ENCODE data around the gene PACS2. TPM values are rescaled to one million over a fixed set of nuclear protein-coding genes. Genes with fewer than 3 reads are reported as not detected.
A peak's percentile ranks its signal among the peaks of the same experiment; 100 is the strongest.

Gene PACS2
- total and polyA plus RNA-seq, 2 donors (not counting 1 experiment from before 2014, with no cell fraction given): 65.6 to 70.7 TPM

DNA sequence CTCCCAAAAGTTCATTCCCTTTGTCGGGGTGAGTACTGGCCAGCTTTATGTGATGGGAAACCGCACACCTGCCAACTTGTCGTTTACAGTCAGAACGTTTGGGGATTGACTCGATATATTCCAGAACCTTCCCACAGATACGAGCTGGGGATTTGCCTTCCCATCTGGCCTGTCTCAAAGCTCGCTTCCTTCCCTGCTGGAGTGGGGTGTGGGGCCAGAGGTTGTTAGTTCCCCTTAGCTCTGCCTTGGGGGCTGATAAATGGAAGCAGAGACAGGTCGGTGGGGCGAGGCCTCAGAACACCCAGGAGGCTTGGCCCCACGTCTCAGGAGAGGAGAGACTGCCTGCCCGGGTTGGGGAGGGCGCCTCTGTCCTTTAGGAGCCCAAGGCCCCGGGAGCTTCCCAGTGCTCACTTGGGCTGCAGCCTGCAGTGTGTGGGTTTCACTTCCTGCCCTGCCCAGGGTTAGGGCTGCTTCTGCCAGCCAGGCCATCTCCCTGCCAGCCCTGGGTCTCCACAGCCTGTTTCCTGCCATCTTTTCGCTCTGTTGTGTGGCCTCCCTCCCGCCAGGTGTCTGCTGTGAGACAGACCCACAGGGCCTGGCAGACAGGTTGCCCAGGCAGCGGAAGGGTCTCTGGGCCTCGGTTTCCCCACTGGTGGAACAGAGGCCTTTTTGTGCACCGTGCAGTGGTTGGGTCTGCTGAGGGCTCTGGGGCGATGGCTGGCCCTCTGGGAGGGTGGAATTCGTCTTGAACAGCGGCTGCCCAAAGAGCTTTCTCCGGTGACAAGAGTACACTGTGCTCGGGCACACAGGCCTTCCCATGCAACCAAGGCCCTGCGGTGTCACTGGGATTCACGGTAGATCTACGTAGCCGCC, 75.7 kb downstream of the PACS2 start:
- no peaks in the 10 kb centered on the region for H3K79me2 ChIP-seq (ENCODE audit: control insufficient read depth, insufficient read depth, low read length)
- ATAC-seq (ENCODE audit: low read depth): peak; percentile 61
- H3K4me3 ChIP-seq (ENCODE audit: control extremely low read depth in 1 of 5, extremely low read depth in 1 of 5, insufficient read depth in 1 of 5, low read depth in 2 of 5, low read length in 4 of 5): no peak overlapping the region
- peaks cover 14% of the 10 kb centered on the region for H3K4me1 Mint-ChIP-seq
- no peaks in the 10 kb centered on the region for H4K20me1 ChIP-seq (ENCODE audit: control insufficient read depth, insufficient read depth, low read length, poor library complexity, severe bottlenecking)
- H3K9ac ChIP-seq (ENCODE audit: low read length): no peak overlapping the region
- H3K4me2 ChIP-seq (replicated peaks; ENCODE audit: low read depth, low read length, poor library complexity, severe bottlenecking): peak overlapping the region; percentile 51
- peak overlapping the region; percentile 20 for H3K27ac Mint-ChIP-seq
- no peak for TF ChIP-seq EZH2 (IDR thresholded peaks at IDR 0.05; ENCODE audit: borderline replicate concordance, insufficient read depth, low read depth, low read length, poor library complexity, severe bottlenecking)
- TF ChIP-seq, protein P1, sequence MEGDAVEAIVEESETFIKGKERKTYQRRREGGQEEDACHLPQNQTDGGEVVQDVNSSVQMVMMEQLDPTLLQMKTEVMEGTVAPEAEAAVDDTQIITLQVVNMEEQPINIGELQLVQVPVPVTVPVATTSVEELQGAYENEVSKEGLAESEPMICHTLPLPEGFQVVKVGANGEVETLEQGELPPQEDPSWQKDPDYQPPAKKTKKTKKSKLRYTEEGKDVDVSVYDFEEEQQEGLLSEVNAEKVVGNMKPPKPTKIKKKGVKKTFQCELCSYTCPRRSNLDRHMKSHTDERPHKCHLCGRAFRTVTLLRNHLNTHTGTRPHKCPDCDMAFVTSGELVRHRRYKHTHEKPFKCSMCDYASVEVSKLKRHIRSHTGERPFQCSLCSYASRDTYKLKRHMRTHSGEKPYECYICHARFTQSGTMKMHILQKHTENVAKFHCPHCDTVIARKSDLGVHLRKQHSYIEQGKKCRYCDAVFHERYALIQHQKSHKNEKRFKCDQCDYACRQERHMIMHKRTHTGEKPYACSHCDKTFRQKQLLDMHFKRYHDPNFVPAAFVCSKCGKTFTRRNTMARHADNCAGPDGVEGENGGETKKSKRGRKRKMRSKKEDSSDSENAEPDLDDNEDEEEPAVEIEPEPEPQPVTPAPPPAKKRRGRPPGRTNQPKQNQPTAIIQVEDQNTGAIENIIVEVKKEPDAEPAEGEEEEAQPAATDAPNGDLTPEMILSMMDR (IDR thresholded peaks at IDR 0.05): no peak
- peak overlapping the region; percentile 58 for H2AFZ ChIP-seq (ENCODE audit: insufficient read depth, low read depth, low read length, poor library complexity, severe bottlenecking)
- POLR2A ChIA-PET: interaction anchor here (0.9 kb wide), 1 partner anchor 19 kb away, joined by 3 read pairs; no protein-coding TSS in a partner anchor
- CTCF ChIA-PET: interaction anchor here (1.4 to 2.5 kb wide), 2 partner anchors 19 to 100 kb away, joined by 5 to 11 read pairs; no protein-coding TSS in a partner anchor
- H3K9me3 ChIP-seq (ENCODE audit: control extremely low read depth in 1 of 3, control insufficient read depth in 2 of 3, insufficient read depth in 1 of 3, low read length in 2 of 3): no peaks in the 10 kb centered on the region
- H3K36me3 ChIP-seq (replicated peaks in 1 of 2; ENCODE audit: control extremely low read depth in 1 of 2, control insufficient read depth in 1 of 2, extremely low read depth in 1 of 2, insufficient read depth in 2 of 2, low read length in 1 of 2): no peaks in the 10 kb centered on the region
- whole genome bisulfite sequencing (ENCODE audit: insufficient coverage): 58% methylated on average over 22 of the region's 27 CpGs
- DNase-seq: peak; percentile 52
- H3K27me3 ChIP-seq (replicated peaks in 1 of 4; ENCODE audit: control extremely low read depth in 1 of 4, control insufficient read depth in 3 of 4, insufficient read depth in 4 of 4, low read length in 3 of 4): no peaks in the 10 kb centered on the region
- H3K4me1 ChIP-seq (ENCODE audit: control insufficient read depth in 2 of 2, insufficient read depth in 2 of 2, low read length in 2 of 2): peaks cover 10 to 17% of the 10 kb centered on the region in 2 donors
- no peak overlapping the region for H3K4me3 Mint-ChIP-seq
- intact Hi-C loops (cut with micrococcal nuclease): no loop called here
- H3K27ac ChIP-seq (ENCODE audit: low read length in 2 of 2): peak overlapping the region in 1 of 2 donors; percentile 40
- no peaks in the 10 kb centered on the region for H3K9me3 Mint-ChIP-seq (ENCODE audit: insufficient read depth)
- no peaks in the 10 kb centered on the region for H3K27me3 Mint-ChIP-seq
